HUES48 (cell line): Measurements from ENCODE around the gene ERG.

Experiments used
- H3K27ac ChIP-seq: one replicate; pipeline ENCODE4 v1.7.0; 2013; ENCODE audit warnings: low read depth, low read length, inconsistent platforms
- H3K27me3 ChIP-seq: 2 replicates; pipeline ENCODE4 v1.6.1; 2013; ENCODE audit warnings: mild to moderate bottlenecking, low read length; ENCODE audit not compliant: control insufficient read depth, insufficient read depth
- H3K36me3 ChIP-seq: 2 replicates; pipeline ENCODE4 v1.6.1; 2013; ENCODE audit warnings: low read length; ENCODE audit not compliant: control insufficient read depth, insufficient read depth
- H3K4me1 ChIP-seq: 2 replicates; pipeline ENCODE4 v1.6.1; 2013; ENCODE audit warnings: mild to moderate bottlenecking, low read length; ENCODE audit not compliant: control insufficient read depth, insufficient read depth
- H3K4me3 ChIP-seq: 2 replicates; pipeline ENCODE4 v1.5.1; 2013; ENCODE audit warnings: mild to moderate bottlenecking, low read depth, low read length
- H3K9ac ChIP-seq: 2 replicates; pipeline ENCODE4 v1.6.1; 2013; ENCODE audit warnings: mild to moderate bottlenecking, low read depth, low read length, moderate library complexity
- H3K9me3 ChIP-seq: 2 replicates; pipeline ENCODE4 v1.6.1; 2013; ENCODE audit warnings: low read length; ENCODE audit not compliant: control insufficient read depth, insufficient read depth

Gene ERG, protein sequence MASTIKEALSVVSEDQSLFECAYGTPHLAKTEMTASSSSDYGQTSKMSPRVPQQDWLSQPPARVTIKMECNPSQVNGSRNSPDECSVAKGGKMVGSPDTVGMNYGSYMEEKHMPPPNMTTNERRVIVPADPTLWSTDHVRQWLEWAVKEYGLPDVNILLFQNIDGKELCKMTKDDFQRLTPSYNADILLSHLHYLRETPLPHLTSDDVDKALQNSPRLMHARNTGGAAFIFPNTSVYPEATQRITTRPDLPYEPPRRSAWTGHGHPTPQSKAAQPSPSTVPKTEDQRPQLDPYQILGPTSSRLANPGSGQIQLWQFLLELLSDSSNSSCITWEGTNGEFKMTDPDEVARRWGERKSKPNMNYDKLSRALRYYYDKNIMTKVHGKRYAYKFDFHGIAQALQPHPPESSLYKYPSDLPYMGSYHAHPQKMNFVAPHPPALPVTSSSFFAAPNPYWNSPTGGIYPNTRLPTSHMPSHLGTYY

DNA sequence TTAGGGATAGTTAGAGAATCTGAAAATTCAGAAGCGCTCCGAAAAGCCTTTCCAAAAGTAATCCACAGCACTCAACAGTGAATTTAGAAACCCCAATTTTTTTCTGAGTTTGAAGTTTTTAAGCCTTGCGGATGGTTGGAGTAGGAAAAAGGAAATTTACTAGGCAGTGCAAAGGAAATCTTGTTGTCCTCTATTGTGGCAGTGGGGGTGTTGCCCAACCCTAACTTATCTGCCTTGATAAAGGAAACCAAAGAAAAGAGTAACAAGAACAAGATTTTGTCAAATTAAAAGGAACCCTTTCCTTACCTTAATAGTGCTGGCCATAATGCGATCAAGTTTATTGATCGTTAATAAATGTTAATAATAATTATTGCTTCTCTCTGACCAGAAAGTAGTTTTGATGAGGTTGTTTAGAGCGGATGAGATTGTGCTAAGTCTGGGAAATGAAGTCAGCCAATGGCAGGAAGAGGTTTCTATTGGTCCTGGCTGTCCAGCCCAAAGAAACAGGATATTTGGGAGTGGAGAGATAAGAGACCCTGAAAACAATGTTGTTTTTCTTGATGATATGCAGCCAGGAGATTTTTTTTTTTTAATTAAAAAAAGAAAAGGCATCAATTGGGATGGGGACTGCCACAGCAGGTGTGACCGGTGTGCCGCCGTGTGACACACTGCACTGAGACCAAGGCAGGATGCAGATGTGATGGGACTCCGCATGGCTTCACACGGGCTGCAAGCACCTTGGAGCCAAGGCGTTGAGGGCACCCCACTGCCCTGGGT is at the start of gene ERG:
Gene ERG, minus strand, starts transcription at position 421 of the 777 bp plus-strand sequence. Its CDS starts 97 bp downstream, at position 324.
- H3K9me3 ChIP-seq, result no peaks in the 10 kb centered on the region
- peaks cover 19% of the 10 kb centered on the region for H3K4me1 ChIP-seq
- no peak within 1 kb of the TSS for H3K9ac ChIP-seq
- no peaks in the 10 kb centered on the region; the same call in 1 of the 2 replicates for H3K27me3 ChIP-seq
- no peak within 1 kb of the TSS for H3K4me3 ChIP-seq
- H3K36me3 ChIP-seq, result no peaks in the 10 kb centered on the region
- H3K27ac ChIP-seq, result no peak within 1 kb of the TSS

DNA sequence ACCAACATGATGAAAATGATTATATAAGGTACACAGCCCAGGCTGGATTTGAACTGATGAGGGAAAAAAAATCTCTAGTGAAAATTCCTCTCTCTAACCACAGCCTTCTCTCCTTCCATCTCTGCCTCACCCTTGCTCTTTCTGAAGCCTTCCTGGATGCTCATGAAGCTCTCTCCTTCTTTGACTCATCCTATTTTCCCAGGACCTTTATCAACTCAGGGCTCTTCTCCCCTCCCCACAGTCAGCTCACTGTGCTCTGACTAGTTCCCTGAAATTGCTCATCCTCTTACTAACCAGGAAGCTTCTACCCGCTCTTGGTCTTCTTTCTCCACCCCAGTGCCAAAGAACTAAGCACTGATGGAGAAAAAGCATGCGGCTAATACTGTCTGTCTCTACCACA is 46.4 kb upstream of the ERG start:
- Histone ChIP-seq H3K4me3 (no peak overlapping the region), H3K36me3 (no peaks in the 10 kb centered on the region), H3K27ac (no peak overlapping the region), H3K9me3 (no peaks in the 10 kb centered on the region), H3K9ac (no peak overlapping the region), H3K4me1 (no peaks in the 10 kb centered on the region), H3K27me3 (no peaks in the 10 kb centered on the region)

DNA sequence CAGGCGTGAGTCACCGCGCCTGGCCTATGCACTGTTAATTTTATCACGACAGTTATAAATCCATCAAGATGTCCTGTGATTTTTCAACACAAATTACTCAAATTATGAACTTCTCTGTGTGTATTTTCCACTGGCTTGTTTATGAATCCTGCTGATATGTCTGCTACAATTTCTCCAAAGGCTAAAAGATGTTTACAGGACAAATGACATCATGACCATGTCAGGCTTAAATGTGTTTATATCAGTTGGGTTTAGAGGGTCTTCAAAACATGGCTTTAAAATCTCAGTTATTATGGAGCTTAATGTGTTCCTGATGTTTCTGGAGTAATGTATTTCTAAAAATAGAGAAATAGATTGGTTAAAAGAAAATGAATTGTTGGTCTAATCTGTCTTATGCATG is 44.0 kb upstream of the ERG start:
- Histone ChIP-seq H3K27me3 (no peaks in the 10 kb centered on the region), H3K9me3 (no peaks in the 10 kb centered on the region), H3K4me3 (no peak overlapping the region), H3K27ac (no peak overlapping the region), H3K36me3 (no peaks in the 10 kb centered on the region), H3K4me1 (no peaks in the 10 kb centered on the region), H3K9ac (no peak overlapping the region)

DNA sequence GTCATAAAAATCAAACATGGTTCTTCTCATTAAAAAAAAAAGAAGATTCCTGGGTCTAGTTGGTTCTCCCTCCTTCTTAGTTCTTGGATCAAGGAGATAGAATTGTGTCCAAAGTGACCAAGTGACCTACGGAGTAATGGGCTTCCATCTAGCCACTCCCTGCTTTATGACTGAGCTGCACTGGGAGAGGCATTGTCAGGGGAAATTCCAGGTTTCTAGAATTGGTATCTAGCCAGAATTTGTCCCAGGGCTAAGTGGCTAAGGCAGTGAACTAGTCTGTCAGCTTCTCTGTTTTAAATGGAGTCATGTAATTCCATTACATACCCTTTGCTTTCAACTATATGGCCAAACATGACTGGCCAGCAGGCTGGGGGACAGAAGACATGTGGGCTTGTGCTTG is 40.1 kb upstream of the ERG start:
- Histone ChIP-seq H3K27me3 (no peaks in the 10 kb centered on the region), H3K9ac (no peak overlapping the region), H3K9me3 (no peaks in the 10 kb centered on the region), H3K36me3 (no peaks in the 10 kb centered on the region), H3K4me1 (0 out of 2 replicates have a peak, but pooled peaks cover 5% of the 10 kb centered on the region), H3K27ac (no peak overlapping the region), H3K4me3 (no peak overlapping the region)

DNA sequence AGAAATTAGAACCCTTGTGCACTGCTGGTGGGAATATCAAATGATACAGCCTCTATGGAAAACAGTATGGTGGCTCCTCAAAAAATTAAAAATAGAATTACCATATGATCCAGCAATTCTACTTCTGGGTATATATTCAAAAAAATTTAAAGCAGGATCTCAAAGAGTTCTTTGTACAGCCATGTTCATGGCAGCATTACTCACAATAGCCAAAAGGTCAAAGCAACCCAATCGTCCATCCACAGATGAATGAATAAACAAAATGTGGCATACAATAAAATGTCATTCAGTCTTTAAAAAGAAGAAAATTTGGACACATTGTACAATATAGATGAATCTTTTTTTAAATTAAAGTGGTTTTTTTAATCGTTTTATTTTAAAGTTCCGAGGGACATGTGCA is 36.3 kb upstream of the ERG start:
- Histone ChIP-seq H3K4me1 (0 out of 2 replicates have a peak, but pooled peaks cover 6% of the 10 kb centered on the region), H3K4me3 (no peak overlapping the region), H3K27ac (no peak overlapping the region), H3K9me3 (no peaks in the 10 kb centered on the region), H3K9ac (no peak overlapping the region), H3K27me3 (no peaks in the 10 kb centered on the region), H3K36me3 (no peaks in the 10 kb centered on the region)

DNA sequence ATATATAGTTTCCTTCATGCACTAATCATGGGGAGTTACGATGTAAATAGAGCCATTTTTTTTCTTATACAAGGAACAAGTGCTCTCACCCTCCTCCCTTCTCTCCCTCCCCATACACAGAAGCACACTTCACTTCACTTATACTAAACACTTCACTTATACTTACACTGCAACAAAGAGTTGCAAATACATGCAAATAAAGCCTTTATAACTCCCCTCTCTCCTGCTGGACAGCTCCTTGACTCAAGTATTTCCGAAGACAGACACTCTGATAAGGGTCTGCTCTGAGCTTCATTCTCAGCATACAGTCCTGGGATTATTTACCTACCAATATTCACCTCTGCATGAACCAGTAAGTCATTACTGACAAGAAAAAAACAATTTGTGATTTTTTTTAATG is 35.6 kb upstream of the ERG start:
- H3K9me3 ChIP-seq, result no peaks in the 10 kb centered on the region
- H3K4me3 ChIP-seq, result no peak overlapping the region
- no peak overlapping the region for H3K9ac ChIP-seq
- H3K27ac ChIP-seq, result no peak overlapping the region
- no peaks in the 10 kb centered on the region for H3K27me3 ChIP-seq
- H3K36me3 ChIP-seq, result no peaks in the 10 kb centered on the region
- H3K4me1 ChIP-seq, result 0 out of 2 replicates have a peak, but pooled peaks cover 6% of the 10 kb centered on the region

DNA sequence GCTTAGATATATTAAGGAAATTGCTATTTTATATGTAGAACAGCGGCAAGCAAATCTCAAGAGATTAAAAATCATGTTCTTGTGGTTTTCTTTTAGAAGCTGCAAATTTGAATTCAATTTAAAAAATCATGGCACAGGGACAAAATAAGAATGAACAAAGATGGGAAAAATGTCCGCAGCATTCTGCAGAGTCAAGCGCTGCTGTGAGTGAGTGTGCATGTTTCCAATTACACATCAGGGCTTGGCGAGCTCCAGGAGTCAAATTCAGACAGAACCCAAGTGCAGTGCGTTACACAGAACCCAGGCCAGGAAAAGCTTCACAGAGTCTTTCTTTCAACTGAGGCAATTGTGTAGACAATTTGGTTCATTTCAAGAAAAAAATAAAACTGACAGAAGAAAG is 33.3 kb upstream of the ERG start:
- H3K9ac ChIP-seq, result no peak overlapping the region
- H3K4me3 ChIP-seq, result no peak overlapping the region
- no peak overlapping the region for H3K27ac ChIP-seq
- H3K9me3 ChIP-seq, result no peaks in the 10 kb centered on the region
- H3K27me3 ChIP-seq, result no peaks in the 10 kb centered on the region
- 0 out of 2 replicates have a peak, but pooled peaks cover 6% of the 10 kb centered on the region for H3K4me1 ChIP-seq
- H3K36me3 ChIP-seq, result no peaks in the 10 kb centered on the region

DNA sequence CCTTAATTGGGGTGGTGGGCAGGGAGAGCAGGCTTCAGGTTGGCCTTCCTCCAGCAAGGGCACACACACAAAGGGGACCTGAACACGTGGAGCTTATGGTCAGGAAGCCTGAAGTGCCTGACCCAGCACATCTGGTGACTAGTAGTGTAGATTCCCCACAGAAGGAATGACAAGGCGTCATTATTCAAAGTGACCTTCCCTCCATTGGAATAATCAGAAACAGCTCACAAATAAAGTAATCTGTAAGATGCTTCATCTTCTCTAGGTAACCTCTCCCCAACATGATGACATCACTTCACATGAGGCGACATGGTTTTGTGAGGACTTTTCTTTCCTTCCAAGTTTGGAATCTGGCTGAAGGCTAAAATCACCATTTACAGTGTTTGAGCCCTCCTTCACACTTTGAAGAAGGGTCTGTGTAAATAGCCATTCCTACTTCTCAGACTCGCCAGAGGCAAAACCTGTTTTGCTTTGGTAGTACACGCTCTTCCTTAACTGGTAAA is 32.8 kb upstream of the ERG start:
- Histone ChIP-seq H3K9me3 (no peaks in the 10 kb centered on the region), H3K9ac (no peak overlapping the region), H3K4me1 (0 out of 2 replicates have a peak, but pooled peaks cover 6% of the 10 kb centered on the region), H3K27ac (no peak overlapping the region), H3K36me3 (no peaks in the 10 kb centered on the region), H3K27me3 (no peaks in the 10 kb centered on the region), H3K4me3 (no peak overlapping the region)

DNA sequence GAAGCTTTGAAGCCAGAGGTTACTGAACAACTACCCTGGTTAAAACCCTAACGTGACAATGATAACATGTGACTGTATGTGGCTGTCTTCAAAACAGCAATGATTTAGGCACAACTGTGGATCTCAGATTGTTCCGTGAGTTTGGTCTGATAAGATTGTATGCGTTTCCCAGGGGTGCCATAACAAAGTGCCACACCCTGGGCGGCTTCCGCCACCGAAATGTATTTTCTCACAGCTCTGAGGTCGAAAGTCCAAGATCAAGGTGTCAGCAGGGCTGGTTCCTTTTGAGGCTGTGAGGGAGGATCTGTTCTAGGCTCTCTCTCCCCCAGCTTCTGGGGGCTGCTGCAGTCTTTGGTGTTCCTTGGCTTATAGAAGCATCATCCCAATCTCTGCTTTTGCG is 29.5 kb upstream of the ERG start:
- H3K9me3 ChIP-seq, result no peaks in the 10 kb centered on the region
- no peak overlapping the region for H3K4me3 ChIP-seq
- H3K27me3 ChIP-seq, result no peaks in the 10 kb centered on the region
- H3K4me1 ChIP-seq, result peaks cover 5% of the 10 kb centered on the region; the same call in 1 of the 2 replicates
- H3K36me3 ChIP-seq, result no peaks in the 10 kb centered on the region
- H3K27ac ChIP-seq, result no peak overlapping the region
- no peak overlapping the region for H3K9ac ChIP-seq

DNA sequence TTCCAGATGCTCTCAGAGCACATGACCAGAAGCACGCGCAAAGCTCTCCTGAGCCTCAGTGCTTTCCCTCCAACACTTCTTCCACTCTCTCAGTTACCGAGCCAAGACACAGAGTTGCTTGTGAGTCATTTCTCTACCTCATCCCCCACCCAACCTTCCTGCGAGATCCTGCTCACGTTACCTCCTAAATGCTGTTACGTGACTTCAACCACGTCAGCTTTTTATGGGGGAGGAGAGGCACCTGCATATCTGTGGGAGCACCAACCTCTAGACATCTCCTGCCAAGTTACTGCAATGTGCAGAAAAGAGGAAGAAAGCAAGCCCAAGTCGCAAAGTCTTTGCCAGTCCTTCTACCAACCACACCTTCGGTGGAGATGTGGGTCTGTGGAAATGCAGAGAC is 27.2 kb upstream of the ERG start:
- Histone ChIP-seq H3K4me3 (no peak overlapping the region), H3K27ac (no peak overlapping the region), H3K27me3 (no peaks in the 10 kb centered on the region), H3K9me3 (no peaks in the 10 kb centered on the region), H3K9ac (no peak overlapping the region), H3K4me1 (peaks cover 7% of the 10 kb centered on the region; the same call in 1 of the 2 replicates), H3K36me3 (no peaks in the 10 kb centered on the region)
